Activated CD8-positive, alpha-beta memory T cell treated with anti-CD3 and anti-CD28 coated beads, Interleukin-2, amount 50 U/mL, for 48 hours (primary cell): ENCODE measurements around the gene GAB2.

Source experiments
- DNase-seq: peaks from one replicate; pipeline ENCODE4 v3.0.0-alpha.2; 2020

Gene GAB2

DNA sequence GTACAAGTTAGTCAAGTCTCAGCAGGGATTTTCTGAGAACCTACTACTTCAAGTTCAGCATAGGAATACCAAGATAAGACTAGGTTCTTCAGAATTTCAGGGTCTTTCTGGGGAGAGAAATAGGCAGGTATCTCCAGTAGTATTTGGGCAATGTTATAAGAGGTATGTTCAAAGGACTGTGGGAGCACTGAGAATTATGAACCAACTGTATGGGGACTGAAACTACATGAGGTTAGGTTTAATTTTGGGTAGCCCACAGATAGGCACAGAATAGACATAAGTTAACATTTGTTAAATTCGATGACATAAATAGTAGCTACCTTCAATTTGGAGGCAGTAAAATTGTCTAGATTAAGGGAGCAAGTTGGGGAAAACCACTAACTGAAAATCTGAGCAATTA is 9.2 kb upstream of the GAB2 start:
- no peak for DNase-seq

DNA sequence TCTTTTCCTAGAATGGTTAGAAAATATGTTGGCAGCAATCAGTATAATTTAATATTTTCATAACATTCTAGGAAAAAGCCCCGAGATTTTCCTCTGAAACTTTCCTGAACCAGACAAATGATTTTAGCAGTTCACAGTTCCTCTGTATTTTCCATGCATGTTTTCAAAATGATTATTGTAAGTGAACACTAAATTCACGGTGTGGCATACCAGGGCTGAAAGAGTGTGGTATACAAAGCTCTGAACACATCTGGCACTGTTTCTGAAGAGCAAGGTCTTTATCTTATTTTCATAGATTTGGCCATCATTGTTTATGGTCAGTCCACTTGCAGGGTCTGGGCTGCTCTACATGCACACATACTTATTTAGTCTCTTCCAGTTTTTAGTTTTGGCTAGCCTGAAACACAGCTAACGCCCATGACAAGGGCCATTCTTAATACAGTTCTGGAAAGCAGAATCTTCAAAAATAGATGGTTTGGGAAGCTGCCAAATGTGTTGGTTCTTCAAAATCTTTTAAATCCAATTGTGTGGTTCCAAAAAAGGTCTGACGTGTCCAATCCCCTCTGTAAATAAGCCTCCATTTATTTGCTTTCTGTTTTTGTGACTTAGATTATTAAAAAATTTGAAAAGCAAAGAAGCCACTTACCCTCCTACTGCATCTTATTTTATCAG is 7.9 kb upstream of the GAB2 start:
- DNase-seq = no peak

DNA sequence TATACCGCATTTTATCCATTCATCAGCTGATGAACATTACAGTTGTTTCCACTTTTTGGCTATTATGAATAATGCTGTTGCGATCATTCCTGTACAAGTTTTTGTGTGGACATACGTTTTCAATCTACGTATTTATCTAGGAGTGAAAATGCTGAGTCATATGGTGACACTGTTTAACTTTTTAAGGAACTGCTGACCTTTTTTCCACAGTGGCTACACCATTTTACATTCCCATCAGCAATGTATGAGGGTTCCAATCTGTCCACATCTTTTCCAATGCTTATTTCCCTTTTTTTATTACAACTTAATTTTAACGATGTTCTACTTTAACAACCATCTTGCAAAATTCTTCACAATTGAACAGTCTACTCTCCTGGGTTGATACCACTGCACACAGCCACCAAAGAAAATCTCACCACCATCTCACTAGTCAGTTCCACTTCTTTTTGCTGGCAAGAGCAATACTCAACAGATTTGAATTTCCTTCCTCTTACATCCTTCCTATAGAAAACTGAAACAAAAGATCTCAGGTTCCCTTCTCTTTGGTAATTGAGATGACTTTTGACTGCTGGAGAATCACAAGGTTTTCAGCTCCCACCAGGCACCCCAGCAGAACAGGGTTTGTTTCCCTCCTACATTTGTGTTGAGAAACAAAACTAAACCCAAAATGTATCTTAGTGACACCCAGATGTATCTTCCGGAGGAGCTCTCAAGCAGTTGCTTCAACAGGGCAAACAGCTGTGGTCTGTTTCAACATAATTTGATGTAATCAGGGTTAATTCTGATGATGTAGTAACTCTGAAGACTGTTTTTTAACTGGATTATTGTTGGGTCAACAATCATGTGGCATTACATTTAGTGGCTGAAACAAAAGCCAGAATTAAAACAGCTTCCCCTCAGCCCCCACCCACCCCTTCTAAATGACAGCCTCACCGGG is 7.0 kb upstream of the GAB2 start:
- DNase-seq = no peak

DNA sequence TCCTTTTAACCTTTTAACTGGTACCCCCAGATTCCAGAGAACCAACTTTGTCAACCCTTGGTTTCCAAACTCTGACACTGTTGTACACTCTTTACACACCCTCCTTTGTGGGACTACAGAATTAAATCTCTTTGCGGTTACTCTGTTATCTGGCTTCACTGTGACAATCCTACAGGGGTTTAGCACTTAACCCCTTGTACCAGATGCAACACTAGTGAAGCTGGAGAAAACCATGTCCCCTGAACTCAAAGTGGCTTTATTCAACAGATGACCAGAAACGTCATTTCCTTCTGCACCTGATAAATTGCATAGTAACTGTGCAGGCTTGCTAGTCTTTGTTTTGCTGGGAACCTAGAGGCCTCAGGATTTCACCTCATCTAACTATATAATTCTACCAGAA is 5.6 kb upstream of the GAB2 start:
- DNase-seq = no peak

DNA sequence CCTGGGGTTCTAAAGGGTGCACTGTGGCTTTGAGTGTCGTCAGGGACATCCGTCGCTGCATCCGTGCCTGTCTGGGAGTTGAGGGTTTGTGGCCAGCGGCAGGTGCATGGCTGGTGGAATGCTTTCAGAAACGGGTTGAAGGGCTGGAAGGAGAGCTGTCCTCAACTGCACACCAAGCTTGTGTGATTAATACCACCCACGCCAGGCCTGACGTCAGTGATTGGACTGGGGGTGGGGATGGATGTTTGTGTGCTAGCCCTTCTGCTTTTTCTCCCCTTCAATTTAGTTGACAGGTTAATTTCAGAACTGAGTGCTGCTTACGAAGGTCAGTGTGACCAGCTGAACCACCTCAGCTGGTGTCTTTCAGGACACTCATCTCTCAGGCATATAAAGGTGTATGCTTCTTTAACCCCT is 3.2 kb upstream of the GAB2 start:
- DNase-seq = peak; percentile 80

DNA sequence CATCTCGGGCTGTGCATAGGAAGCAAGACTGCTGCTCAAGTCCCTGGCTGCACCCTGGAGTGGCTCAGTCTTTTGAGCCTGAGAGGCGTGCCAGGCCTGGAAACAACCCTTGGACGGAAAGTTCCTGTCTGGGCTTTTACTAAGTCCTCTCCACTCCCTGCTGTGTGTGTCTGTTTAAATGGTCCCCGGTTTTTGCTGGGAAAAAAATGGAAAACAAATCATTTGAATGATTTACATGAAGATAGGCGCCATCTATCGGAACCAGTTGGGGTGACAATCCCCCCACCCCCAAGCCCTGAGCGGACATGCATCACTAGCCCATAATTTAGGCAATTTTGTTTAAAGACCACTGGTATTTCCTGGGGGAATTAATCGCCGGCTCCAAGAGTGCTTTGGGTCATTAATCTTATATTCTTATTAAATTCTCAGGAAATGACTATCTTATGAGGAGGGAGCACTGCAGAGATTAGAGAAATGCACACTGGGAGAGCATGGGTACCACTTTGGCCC is 2.7 kb upstream of the GAB2 start:
- peak; percentile 62 for DNase-seq

DNA sequence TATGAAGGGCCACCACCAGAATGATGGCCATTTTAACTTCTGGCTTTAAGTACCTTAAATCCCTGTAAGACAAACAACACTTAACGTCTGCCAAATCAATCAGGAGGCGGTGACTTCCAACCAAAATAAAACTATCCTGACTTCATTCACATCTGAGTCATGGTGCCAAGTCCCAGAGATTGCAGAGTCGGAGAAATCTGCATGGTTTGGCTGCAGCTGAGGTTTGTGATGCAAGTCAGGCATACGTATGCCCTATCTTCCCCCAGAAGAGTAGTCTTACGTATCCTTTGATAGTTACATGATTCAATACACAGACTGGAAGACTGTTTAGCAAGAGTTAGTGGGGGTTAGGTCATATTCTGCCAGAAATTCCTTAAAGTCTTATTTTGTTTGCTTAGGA is 1.7 kb upstream of the GAB2 start:
- DNase-seq = no peak

DNA sequence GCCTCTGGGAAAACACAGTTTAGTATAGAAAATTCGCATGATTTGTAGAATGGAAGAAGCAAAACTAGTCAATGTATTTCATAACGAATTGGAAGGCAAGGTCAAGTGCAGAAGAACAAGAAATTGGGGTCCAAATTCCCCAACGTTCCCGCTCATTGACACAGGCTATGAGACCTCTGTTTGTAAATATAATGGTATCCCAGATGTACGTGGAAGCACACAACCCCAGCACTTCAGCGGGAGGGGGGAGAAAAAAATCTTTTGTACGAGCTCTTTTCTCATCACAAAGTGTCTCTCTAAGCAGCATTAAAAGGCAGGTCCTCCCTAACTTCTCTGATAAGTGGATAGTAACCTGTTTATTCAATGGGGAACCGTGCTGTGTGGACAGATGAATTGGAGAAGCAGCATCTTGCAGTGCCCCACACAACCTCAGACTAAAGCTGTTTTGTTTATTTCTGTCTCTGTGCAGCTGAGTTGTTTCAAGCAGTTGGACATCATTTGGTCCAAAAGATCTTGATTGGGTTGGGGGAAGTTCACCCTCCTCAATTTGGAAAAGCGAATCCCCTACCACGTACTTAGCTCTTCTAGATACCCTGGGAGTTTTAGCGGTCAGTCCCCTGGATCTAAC is 1.1 kb upstream of the GAB2 start:
- DNase-seq = no peak

DNA sequence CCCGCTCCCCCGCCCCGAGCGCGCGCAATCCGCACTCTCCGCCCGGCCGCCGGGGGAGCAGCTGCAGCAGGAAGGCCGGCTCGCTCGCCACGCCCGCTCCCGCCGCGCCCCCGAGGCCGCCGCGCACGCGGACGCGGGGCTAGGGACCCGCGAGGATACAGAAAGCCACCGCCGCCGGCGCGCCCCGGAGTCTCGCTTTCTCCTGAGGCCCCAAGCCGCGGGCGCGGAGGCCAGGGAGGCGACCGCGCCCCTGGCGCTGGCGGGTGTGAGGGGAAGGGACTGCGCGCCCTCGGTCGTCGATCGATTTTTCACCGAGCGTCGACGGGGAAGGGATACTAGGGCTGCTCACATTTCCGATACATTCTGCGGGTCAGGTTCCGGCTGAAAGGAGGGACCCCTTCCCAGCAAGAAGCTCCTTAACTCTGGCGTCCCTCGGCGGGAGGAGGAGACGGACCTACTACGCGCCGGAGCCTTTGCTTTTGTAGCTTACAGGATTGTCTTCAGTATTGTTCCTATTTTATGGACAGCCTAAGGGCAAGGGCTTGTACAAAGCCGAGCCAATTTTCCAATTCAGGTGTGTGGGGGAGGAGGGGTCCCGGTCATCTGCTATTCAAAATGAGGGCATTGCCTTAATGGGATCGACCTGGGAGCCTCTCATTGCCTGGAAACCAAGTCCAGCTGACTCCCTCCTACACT is 416 bp upstream of the GAB2 start:
- peak; percentile 86 for DNase-seq

DNA sequence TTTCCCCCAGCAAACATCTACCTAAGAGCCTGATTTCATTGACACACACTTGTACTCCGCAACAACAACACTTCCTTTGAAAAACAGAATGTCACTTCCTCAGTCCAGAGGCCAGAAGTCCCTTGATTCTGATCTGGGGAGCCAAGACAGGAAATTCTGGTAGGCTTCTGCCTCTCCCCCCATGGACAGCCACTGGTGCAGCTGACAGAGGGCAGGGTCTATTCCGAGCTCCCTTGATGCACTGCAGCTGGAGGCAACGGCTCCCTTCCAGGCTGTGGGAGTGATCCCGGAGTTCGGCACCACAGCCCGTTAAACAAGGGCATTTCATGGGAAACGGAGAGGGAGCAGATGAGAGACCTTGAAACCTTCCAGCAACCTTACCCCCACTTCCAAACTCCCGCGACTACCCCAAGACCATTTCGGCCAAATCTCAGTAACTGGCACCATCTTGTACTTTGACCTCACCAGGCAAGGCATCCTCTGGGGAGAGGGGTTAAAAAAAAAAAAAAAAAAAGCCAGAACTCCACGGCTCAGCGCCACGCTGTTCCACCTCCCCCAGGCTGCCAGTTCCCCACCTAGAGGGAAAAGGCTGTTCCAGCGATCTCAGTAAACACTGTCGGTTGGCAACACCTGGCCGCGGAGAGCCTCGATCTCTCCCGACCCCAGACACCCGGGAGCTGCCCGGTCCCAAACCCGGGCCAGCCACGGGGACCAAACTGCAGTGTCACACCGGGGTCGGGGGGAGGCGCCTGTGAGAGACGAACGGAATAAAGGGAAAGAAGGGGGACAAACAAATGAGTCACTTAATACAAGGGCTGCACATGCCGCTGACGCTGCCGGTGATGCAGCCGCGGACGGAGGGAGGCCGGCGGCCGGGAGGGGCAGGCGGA is 1.1 kb downstream of the GAB2 start:
- peak; percentile 85 for DNase-seq

DNA sequence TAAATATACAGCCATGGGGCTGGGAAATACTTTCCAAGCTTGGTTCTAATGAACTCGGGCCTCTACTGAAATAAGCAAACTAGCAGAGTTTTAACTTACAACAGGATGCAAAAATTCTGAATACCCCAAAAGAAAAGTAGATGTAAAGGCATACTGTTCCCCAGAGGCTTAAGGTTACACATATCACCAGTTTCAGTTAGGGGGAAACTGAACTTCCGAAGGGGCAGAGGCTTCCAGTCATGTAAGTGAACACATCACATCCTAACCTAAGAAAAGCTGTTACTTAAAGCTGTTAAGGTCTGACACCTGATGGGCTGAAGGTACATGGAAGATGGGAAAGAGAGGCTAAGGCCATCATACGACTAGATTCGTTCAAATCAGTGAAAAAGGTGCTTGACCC is 2.3 kb downstream of the GAB2 start:
- no peak for DNase-seq

DNA sequence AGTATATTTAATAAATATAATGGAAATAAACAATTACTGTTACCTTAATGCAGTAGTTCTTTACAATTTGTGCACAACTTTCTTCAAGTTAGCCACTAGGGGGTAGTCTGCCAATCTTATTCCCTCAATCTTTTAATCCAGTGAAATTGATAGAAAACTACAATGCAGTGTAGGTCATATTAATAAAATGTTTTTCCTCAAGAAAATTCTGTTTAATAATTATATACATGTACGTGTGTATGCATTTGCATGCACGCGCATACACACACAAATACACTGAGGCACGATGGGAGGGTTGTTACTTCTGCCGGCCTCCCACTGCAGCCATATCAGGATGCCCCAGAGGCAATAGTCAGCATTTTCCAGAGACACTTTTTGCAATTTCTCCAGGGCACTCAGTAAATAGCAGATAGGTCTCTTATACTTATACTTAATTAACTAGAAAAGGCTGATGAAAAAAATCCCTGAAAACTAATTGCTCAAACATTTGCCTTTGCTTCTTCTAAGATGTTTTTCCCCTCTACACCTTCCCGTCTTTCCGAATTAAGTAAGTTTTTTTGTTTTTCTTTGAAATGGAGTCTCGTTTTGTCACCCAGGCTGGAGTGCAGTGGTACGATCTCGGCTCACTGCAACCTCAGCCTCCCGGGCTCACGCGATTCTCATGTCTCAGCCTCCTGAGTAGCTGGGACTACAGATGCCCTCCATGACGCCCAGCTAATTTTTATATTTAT is 3.1 kb downstream of the GAB2 start:
- DNase-seq = no peak

DNA sequence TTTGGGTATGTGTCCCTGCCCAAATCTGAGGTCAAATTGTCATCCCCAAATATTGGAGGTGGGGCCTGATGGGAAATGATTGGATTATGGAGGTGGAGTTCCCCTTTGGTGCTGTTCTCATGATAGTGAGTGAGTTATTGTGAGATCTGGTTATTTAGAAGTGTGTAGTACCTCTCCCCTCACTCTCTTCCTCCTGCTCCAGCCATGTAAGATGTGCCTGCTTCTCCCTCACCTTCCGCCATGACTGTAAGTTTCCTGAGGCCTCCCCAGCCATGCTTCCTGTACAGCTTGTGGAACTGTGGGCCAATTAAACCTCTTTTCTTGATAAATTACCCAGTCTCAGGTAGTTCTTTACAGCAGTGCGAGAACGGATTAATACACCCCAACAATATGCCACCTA is 9.0 kb downstream of the GAB2 start:
- DNase-seq = no peak

DNA sequence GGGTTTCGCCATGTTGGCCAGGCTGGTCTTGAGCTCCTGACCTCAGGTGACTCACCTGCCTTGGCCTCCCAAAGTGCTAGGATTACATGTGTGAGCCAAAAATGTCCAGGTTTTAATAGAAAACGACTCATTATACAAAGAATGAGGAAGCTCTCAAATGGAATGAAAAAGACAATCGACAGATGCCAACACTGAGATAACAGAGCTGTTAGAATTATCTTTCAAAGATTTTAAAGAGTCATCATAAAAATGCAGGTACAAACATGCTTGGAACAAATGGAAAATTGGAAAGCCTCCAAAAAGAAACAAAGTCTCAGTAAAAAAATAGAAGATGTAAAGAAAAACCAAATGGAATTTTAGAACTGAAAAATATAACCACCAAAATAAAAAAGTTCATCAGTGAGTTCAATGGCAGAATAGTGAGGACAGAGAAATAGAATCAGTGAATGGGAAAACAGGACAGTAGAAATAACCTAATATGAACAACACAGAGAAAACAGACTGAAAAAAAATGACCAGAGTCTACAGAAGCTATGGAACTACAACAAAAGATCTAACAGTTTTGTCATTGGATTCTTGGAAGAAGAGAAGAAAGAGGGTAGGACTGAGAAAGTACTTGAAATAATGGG is 10.9 kb downstream of the GAB2 start:
- no peak for DNase-seq

DNA sequence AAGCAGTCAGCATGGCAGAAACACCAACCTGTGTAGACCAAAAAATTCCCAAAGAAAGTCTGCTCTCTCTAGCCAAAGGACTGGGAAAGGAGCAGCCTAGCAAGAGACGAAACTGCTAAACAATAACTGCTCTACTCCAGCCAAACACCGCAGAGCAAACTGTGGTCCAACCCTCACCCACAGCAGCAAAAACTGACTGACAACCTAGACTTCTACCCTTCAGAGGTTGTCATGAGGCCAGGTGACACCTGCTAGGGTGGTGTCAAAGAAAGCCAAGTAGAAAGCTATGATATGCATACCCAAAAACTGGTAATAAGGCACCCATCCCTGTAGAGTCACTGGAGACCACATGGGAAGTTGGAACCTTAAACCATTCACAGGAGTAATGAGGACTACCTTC is 11.8 kb downstream of the GAB2 start:
- DNase-seq = no peak

DNA sequence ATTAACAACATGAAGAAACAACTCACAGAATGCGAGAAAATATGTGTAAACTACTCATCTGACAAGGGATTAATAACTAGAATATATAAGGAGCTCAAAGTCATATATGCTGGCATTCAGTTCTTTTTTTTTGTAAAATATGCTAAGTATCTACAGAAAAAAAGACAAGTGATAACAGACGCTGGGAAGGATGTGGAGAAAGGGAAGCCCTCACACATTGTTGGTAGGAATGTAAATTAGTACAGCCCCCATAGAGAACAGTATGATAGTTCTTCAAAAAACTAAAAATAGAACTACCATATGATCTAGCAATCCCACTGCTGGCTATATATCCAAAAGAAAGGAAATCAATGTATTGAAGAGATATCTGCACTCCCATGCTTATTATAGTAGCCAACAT is 13.8 kb downstream of the GAB2 start:
- DNase-seq = no peak

DNA sequence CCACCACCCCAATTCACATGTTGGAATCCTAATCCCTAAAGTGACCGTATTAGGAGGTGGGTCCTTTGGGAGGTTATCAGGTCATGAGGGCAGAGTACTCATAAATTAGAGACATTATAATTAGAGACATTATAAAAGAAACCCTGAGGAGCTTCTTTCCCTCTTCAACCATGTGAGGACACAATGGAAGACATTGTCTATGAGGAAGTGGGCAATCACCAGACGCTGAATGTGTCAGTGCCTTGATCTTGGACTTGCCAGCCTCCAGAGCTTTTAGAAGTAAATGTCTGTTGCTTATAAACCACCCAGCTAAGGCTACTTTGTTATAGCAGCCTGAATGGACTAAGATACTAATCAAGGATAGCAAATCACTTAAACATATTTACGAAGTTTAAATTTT is 14.8 kb downstream of the GAB2 start:
- no peak for DNase-seq

DNA sequence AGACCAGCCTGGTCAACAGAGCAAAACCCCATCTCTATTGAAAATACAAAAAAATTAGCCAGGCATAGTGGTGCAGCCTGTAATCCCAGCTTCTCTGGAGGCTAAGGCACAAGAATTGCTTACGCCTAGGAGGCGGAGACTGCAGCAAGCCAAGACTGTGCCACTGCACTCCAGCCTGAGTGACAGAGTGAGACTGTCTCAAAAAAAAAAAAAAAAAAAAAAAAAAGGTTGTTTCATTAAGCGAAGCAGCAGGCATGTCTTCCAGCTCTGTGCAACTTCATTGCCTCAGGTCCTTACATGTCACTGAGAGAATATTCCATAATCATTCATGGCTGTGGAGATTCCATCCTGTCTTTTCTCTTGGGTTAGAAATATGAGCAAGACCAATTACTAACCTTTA is 16.9 kb downstream of the GAB2 start:
- DNase-seq = no peak

DNA sequence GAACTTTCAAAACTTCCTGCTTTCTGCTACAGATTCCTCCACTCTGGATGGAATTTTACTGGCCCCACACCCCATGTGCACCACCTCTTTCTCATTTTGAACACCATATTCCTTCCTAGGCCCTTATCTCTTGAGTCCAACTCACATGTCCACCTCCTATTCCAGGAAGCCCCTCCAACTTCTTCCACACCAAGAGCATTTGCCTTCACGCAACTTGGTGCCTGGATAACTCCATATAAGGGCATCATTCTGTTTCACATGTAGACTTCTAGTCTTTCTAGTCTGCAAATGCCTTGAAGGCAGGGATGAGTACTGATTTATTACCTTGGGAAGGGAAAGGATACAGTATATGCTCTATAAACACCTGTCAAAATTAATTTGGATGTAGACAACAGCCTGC is 17.5 kb downstream of the GAB2 start:
- DNase-seq = no peak

DNA sequence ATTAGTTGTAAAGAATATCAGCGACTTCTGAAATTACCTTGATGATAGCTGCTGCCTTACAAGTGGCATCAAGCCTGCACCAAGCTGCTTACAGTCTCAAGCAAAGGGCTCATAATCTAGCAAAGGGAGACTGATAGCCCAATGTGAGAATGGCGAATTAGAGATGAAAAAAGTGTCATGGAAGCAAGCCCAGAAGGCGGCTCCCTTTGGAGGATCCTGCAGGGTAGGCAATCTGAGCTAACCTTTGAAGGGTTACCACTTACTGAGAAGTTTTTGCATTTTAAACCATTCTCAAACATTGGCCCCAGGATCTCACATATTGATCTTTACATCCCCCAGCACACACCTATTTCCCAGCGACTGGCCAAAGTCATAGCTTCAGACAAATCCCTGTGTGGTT is 18.5 kb downstream of the GAB2 start:
- no peak for DNase-seq

DNA sequence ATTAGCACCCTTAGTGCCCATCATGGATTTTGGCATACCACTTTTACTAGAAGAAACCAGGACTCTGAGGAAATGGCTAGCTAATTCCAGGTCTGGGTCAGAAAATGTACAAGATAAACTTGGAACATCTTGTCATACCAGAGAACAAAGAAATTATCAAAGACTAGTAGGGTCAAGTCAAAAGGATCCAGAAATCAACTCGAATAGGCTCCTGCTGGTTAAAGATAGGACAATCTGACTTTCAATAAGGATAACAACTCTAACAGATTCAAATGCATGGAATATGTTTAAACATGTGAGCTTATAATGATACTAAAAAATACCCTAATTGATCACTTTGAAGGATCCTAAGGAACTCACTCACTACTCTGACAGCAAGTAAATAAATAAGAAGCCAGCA is 18.9 kb downstream of the GAB2 start:
- DNase-seq = no peak
